Lung microvascular endothelial cell (primary cell): ENCODE measurements around the gene MCC. TPM values are rescaled to one million over a fixed set of nuclear protein-coding genes. Genes with fewer than 3 reads are reported as not detected.

ENCODE experiments used
- DNase-seq, 2 donors: peaks; one replicate each; pipeline versions ENCODE4 v3.0.0 to v3.0.0-alpha.2; 2010; ENCODE audit warnings: low read depth in 2 of 2
- total RNA-seq: library from RNA; depleted of rRNA; stranded (reverse); fragments of >200 nt; gene quantifications from 2 replicates; pipeline ENCODE4 v1.2.1, GENCODE V29; 2014

Gene MCC
- total RNA-seq, 1 donor from 2014 or later, result 16.9 TPM

DNA sequence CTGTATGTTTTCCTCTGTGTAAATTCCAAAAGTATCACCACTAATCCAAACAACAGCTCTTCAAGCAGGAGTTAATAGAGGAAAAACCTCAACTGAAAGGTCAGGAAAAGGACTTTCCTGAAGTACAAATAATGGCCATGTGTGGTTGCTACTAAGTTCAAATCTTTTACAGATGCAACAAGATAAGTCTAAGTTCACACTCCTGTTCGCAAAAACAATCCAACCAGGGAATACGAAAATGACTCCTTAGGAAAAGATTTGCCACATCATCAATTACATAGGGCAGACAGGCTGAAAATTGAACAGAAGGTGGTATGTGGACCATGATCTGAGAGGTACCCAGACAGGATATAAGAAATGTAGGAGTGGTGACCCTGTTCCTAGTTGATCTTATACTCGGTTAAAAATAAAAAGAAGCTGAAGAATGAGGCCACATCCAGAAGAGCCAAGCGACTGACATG lies 263.6 kb downstream of the MCC start:
- DNase-seq, result peak; percentile 55 to 90

DNA sequence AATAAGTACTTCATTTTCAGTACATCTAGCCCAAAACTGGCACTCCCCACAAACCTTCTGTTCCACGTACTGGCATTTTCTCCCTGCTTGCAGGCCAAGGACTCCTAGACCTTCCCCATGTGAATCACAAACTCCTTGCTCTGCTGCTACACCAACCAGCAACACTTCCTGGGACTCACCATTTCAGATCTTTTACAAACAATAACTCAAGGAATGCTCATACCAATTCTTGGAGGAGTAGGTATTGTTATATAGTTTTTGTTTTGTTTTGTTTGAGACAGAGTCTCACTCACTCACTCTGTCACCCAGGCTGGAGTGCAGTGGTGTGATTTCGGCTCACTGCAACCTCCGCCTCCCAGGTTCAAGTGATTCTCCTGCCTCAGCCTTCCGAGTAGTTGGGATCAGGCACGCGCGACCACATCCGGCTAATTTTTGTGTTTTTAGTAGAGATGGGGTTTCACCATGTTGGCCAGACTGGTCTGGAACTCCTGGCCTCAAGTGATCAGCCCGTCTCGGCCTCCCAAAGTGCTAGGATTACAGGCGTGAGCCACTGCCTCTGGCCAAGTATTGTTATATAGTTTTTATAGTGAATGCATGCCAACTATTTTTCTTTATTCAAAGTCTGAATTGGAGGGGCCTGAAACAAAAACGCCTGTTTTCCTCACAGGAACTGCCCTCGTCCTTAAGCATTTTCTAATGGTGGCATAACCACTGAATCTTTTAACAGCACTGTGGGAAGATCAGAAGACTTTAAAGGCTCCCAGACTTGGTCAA lies 264.2 kb downstream of the MCC start:
- peak in 1 of 2 donors; percentile 42 for DNase-seq

DNA sequence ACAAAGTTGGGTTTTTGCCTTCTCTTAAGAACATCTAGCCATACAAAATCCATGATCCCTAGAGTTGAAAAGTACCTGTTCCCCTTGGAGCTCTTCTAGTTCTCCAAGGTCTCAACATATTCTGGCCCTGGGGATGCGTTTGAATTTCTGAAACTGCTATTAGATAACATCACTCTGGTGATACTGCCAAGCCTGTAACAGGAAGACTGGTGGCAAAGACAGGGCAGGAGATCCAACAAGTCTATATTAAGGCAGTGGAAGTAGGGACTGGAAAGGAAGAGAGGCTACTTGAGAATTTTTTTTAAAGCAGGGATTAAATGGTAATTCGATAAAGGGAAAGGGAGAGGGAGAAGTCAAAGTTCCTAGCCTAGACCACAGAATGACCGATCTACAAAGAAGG lies 264.9 kb downstream of the MCC start:
- no peak for DNase-seq

DNA sequence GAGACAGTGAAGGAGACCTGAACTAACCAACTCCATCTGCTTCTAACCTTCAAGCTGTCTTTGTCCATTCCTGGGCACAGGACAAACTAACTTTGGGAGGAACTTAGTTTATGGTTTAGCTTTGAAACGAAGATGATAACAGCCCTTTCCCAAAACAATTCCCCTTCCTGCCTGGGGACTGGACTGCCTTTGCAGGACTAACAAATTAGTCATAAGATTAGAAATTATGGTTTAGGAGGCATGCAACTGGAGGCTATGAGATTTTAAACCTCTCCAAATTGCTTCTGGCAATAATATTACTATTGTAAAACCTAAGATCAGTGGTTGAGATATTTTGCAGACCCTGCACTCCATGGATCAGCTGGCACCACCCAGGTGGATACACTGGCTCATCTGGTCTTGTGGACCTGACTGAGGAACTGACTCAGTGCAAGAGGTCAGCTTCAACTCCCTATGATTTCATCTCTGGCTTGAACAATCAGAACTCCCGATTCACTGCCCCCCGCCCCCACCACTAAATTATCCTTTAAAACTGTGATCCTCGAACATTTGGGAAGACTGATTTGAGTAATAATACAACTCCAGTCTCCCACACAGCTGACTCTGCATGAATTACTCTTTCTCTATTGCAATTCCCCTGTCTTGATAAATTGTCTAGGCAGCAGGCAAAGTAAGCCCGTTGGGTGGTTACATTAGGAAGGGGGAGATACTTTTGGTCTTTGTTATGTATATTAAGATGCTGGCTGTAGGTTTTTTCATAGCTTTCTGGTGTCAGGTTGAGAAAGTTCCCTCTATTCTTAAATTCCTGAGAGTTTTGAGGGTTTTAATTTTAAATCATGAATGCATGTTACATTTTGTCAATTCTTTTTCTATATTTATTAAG lies 266.7 kb downstream of the MCC start:
- DNase-seq, result peak in 1 of 2 donors; percentile 51

DNA sequence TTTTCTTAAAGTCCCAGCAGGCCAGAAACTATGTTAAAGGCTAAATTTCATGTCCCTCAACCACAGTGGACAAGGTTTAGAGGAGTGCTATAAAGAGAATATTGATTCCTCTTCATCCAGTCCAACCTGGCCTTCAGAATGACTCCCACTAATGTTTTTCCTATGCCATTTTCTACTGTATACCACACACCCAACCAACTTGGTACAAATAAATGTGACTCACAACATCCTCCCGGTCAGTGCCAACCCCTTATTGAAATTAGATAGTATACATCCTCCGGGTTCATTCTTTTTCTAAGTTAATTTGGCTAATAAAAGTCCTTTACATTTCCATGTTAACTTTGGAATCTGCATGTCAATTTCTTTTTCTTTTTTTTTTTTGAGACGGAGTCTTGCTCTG lies 268.6 kb downstream of the MCC start:
- DNase-seq, result peak; percentile 25 to 42

DNA sequence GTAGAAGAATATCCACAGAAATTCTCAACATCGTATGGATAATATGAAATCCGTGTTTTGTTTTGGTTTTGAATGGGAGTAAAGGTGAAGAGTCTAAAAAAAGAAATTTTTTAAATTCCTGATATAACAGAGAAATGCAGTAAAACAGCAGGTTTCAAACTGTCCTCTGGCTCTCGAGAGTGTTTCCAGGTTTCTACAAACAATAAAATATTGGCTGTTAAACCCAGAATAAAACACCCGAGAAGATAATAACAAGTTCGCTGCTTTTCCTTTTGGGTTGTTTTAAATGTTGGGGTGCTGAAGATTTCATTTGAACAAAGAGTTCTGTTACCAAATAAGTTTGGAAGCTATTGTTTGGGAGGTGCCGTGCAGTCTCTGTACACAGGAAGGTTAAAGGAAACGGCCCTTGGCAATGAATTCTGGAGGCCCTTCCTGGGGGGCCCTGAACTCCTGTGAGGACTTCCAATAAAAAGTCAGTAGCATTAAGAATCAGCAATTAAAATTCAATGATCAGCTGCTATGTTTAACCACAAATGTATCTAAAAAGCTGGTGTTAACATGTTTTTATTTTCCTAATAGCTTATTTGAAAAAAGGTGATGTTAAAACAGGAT lies 269.2 kb downstream of the MCC start:
- DNase-seq, result peak; percentile 54 to 68

DNA sequence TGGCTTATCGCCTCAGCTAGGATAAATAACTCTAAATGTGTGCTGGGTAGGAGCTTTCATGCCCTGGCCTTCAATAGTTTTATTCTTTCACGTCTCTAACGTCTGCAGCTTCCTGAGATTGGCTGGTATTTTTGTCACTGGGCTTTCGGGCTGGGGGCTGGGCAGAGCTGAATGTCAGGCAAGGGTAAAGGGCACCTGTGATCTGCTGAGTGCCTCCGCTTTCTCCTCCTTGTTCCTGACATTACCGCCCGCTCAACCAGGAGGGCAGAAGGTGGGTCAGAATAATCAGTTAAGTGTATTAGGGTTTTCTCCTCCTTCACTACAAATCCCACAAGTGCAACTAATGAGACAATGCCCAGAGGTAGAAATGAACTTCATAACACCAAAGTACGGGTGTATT lies 270.1 kb downstream of the MCC start:
- DNase-seq, result peak in 1 of 2 donors; percentile 41

DNA sequence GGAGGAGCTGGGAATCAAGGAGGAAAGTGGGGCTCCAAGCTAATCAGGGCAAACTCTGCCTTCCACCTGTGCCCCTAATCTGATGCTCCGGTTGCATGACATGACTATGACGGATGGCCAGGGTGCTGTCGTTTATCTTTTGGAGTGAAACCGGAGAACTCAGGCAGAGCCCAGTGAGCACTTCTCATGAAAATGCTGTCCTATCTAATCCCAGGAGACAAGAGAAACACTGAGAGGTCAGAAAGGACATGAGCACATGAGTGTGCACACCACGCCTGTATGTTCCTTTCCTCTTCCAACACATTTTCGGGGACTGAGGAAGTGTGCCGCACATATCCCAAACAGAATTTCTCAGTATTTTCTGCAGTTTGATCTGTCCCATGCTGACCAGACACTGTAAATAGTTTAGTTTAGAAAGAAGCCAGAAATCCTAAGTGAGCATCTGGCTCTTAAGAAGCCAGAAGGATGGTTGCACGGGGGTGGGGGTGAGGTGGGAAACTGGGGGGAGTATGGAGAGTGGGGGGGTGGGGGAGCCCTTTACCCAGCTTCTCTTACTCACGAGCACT lies 270.6 kb downstream of the MCC start:
- DNase-seq, result no peak

DNA sequence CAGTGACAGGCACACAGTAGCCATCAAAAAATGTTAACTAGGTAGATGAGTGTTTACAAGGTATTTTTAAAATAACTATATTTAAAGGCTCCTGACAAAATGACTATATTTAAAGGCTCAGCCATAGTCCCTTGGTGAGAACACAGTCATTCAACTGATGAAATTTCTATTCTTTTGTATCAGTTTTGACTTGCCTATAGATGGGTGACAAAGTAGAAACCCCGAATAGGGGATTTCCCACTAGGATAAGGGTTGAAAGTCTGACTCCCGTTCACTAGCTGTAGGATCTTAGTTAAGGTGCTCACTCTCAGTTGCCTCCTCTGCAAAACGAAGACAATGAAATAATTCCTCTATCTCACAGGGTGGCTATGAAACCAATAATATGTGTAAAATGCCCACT lies 271.7 kb downstream of the MCC start:
- no peak for DNase-seq

DNA sequence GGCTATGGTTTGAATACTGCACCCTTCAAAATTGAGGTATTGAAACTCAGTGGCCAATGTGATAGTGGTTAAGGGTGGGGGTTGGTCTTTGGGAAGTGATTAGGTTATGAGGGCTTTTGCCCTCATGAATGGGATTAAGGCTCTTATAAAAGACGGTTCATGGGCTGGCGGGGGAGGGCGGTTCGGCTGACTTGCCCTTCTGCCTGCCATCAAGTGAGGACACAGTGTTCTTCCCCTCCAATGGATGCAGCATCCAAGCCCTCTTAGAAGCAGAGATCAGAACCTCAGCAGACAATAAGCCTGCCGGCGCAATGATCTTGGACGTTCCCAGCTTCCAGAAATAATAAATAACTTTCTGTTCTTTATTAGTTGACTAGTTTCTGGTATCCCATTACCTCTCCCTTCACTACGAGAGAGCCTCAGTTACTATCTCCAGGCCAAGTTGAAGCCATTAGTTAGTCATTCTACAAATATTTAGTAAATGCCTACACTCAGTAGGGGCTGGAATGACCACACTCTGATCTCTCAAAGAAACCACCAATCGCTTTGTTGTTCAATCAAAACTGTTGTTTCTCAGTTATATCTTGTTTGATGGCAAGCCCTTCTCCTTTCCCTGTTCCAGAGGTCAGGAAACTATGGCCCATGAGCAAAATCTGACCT lies 272.7 kb downstream of the MCC start:
- no peak for DNase-seq

DNA sequence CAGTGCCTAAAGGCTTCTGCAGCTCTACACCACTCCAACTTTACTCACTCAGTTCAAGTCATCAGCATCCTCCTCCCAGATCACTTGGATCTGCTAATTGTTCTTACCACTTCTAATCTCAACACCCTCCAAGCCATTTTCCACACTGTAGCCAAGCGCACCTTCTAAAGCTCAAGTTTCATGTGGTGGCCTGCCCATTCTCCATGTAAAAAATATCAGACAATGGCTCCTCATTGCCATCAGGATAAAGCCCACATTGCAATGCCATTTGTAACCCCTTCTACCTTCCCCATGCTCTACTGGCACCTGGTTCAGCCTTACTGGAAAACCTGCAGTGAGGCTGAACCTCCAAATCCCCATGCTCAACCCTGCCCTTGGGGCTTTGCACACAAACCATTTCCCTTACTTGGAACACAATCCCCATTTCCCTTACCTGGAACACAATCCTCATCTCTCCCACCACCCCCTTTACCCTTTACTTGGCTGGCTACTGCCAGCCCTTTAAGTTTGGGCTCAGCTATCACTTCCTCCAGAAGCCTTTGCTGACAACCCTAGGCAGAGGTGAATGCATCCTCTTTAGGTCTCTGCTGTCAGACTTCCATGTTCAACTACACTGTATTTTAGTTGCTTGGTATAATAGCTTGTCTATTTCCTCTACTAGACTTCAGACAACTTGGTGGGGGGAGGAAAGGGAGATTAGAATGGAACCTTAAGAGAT lies 273.5 kb downstream of the MCC start:
- DNase-seq, result no peak

DNA sequence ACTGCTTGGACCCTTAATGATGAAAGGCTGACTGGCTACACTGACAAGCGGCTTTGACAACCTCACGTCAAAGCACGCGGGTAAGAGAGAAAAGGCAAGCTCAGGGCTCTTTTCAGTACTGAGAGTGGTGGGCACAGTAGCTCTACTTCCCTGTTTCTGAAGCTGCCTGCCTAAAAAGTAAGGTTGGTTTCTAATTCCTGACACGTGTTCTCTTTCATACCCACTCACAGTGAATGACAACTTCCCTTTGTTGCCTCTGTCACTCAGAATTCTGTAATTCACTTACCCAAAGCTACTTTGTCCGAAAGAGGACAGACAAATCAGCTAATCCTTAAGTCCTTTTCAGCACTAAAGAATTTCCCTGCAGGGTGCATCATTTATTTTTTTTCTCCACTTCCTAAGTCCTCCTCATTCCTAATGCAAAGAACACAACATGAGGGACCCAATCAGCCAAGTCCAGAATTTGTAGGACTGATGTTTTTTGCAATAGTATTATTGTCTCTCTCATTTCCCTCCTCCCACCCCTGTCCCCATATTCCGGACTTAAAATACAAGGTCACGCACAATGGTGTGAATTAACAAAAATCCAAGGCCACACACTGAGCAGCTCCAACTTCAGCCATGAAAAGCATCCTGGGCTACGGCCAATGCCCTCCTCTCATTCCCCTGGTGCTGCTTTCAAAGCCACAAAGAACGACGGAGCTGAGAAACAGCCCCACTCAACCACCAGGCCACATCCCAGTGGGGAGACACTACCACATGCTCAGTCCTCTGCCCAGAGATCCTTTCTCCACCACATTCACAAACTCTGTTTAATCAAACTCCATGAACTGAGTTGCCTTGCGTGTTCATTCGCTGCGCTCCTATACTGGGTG lies 274.5 kb downstream of the MCC start:
- no peak for DNase-seq

DNA sequence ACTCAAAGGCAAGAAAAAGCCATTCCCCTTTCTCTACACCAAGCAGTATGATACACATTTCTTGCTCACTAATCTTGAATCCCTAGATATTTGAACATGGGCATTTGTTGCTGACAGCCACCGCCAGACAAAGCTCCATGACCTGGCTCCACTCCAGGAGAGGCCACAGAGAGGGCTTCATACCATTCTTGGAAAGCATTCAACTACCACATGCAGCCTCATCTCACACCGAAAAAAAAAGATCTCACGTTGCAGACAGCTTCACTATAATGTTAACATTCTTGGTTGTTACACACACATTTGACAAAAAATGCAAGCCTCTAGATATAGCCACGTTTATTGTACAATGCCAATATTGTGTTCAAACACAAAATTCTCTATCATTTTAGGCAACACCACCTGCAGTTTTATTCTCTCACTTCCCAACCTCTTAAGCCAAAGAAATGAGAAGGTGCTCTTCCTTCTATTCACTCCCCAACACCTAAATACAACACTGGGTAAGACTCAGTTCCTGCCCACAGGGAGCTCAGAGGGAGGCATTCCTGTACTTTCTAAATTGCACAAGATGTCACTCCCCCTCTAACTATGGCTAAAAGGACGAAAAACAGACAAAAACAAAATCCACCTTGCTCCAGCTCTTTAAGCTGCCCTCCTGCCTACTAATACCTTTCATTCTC lies 275.9 kb downstream of the MCC start:
- DNase-seq, result peak; percentile 81 to 88

DNA sequence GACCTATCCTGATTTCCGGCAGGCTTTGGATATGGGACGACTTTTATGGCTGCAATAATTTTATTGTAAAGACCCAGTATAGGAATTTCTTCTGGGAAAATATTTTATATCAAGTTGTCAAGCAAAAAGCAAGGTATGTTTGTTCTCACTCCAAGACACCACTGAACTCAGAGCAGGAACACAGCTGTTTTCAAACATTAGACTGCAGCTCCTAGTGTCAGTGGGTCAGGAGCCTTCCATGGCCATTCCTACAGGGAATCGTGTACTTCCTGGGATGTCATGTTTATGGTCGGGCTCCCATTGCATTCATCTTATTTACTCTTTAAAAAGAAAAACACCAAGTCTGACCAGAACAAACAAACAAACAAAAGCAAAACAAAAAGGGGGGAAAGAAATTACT lies 278.8 kb downstream of the MCC start:
- no peak for DNase-seq

DNA sequence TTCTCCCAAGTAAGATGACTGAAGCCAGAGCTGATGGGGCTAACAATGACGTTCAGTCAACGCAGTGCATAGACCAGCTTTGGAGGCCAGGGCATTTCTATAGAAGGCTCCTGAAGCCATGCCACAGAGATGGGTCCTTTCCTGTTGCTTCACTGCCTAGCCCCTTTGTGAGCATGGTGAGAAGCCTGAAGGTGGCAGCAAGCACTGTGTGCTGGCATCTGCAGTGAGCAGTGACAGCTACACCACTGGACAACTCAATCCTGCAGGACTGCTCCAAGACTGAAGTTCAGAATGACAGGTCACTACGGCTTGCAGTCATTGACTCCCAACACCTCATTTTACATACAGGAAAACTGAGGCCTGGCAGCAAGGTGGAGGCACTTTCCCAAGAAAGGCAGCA lies 282.4 kb downstream of the MCC start:
- DNase-seq, result peak in 1 of 2 donors; percentile 31

DNA sequence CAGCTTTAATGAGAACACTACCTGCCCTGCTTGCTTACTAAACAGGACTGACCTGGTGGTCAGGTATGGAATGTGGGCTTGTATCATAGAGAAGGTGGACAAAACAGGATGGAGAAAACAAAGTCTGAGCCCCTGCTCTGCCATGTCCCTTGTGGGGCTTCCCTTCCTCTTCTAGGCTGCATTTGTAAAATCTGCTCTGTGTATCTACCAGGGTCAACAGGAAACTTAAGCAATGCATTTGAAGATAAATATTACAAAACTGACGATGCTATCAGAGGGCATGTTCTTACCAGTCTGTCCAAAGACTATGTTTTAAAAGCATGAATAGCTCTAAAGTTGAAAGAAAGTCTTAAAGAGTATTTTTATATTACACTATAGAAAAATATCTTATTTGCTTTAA lies 282.9 kb downstream of the MCC start:
- DNase-seq, result no peak

DNA sequence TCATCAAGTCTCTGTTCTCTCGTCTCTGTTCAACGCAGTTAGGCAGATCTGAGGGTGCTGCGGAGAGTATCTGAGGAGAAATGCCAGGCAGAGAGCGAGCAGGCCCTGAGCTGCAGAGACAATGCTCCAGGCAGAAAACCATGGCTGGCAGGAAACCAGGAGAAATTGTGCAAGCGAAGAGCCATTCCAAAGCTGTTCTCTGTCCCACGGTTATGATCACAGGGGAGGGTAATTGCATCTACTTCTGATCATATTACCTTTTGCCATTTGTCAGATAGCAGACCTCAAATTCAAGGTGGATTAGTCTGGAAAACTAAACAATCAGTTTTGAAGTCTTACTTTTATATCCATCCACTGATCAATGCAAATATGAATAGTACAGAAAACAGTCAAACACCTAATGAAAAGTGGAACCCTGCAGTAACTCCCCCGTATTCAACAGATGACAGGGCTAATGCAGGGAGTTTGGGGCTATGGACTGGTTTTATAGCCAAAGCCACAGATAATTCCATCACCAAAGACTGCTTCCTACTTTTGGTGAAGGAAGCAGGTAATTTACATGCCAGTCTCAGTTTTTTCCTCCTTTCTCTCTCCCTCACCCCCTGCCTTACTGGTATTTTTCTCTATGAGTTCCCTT lies 283.6 kb downstream of the MCC start:
- DNase-seq, result peak in 1 of 2 donors; percentile 34

DNA sequence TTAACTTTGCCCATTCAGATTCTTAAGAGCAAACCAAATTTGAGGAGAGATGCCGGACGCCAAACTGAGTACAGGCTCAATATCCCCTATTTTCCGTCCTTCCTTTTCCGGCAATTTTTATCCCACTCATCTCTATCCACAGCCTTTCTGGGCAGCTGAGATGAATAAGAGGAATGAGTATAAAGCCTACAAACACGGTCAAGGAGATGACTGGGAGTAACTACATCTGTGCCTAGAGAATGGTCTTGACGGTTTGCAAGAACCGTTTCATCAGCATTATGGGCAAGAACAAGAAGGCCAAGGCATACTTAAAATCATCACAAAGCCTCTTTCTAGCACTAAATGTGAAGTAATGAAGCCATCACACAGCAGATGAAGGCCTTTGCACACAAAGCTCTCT lies 284.3 kb downstream of the MCC start:
- no peak for DNase-seq
